ENCODE results near the gene RAMP1. TPM values are rescaled to one million over a fixed set of nuclear protein-coding genes. Genes with fewer than 3 reads are reported as not detected.

Gene RAMP1
- total RNA-seq, 1 donor from 2014 or later = 9.1 TPM

GRCh38 chr2:237868631-237869342 is 9.4 kb downstream of the RAMP1 start:
- Mint-ChIP-seq H3K27ac (ENCODE audit: unreplicated experiment) (peak overlapping the region; percentile 4), H3K4me3 (ENCODE audit: unreplicated experiment) (no peak overlapping the region), H3K27me3 (ENCODE audit: low read depth, unreplicated experiment) (no peaks in the 10 kb centered on the region), H3K9me3 (ENCODE audit: unreplicated experiment) (no peaks in the 10 kb centered on the region), H3K36me3 (ENCODE audit: low read depth, unreplicated experiment) (no peaks in the 10 kb centered on the region), H3K4me1 (ENCODE audit: low read depth, unreplicated experiment) (peaks cover 51% of the 10 kb centered on the region)
- FAIRE-seq (no peak), DNase-seq (ENCODE audit: low read depth) (peak; percentile 73)
- H3K9me3 ChIP-seq (ENCODE audit: insufficient read depth, low read depth, low read length) = no peaks in the 10 kb centered on the region
- H3K36me3 ChIP-seq (ENCODE audit: insufficient read depth, low read length) = no peaks in the 10 kb centered on the region
- H3K27me3 ChIP-seq (ENCODE audit: insufficient read depth, low read length) = no peaks in the 10 kb centered on the region
- no peak for TF ChIP-seq CTCF (IDR thresholded peaks at IDR 0.05; ENCODE audit: insufficient read depth, low read depth, low read length)
- TF ChIP-seq EZH2 (IDR thresholded peaks at IDR 0.05; ENCODE audit: insufficient read depth, low read length) = no peak
- H3K4me2 ChIP-seq (ENCODE audit: low read length) = no peak overlapping the region
- peaks cover 34% of the 10 kb centered on the region for H3K4me1 ChIP-seq (ENCODE audit: insufficient read depth, low read length)
- H3K79me2 ChIP-seq (ENCODE audit: insufficient read depth, low read length) = peaks cover 6% of the 10 kb centered on the region
- no peak overlapping the region for H3K4me3 ChIP-seq (ENCODE audit: insufficient read depth, low read depth, low read length)
- no peaks in the 10 kb centered on the region for H4K20me1 ChIP-seq (ENCODE audit: insufficient read depth, low read length)
- no peak overlapping the region for H2AFZ ChIP-seq (ENCODE audit: low read depth, low read length)
- no peak overlapping the region for H3K9ac ChIP-seq (ENCODE audit: low read length)
- H3K27ac ChIP-seq (ENCODE audit: low read depth, low read length) = no peak overlapping the region

- Histone ChIP-seq H2AFZ (ENCODE audit: low read depth, low read length) (no peak overlapping the region), H4K20me1 (ENCODE audit: insufficient read depth, low read length) (no peaks in the 10 kb centered on the region), H3K27ac (ENCODE audit: low read depth, low read length) (no peak overlapping the region), H3K4me1 (ENCODE audit: insufficient read depth, low read length) (peaks cover 36% of the 10 kb centered on the region), H3K4me3 (ENCODE audit: insufficient read depth, low read depth, low read length) (no peak overlapping the region), H3K36me3 (ENCODE audit: insufficient read depth, low read length) (no peaks in the 10 kb centered on the region), H3K9me3 (ENCODE audit: insufficient read depth, low read depth, low read length) (no peaks in the 10 kb centered on the region), H3K79me2 (ENCODE audit: insufficient read depth, low read length) (peaks cover 6% of the 10 kb centered on the region), H3K4me2 (ENCODE audit: low read length) (no peak overlapping the region), H3K27me3 (ENCODE audit: insufficient read depth, low read length) (no peaks in the 10 kb centered on the region), H3K9ac (ENCODE audit: low read length) (no peak overlapping the region)
- Mint-ChIP-seq H3K9me3 (ENCODE audit: unreplicated experiment) (no peaks in the 10 kb centered on the region), H3K27ac (ENCODE audit: unreplicated experiment) (no peak overlapping the region), H3K4me1 (ENCODE audit: low read depth, unreplicated experiment) (peaks cover 49% of the 10 kb centered on the region), H3K36me3 (ENCODE audit: low read depth, unreplicated experiment) (no peaks in the 10 kb centered on the region), H3K4me3 (ENCODE audit: unreplicated experiment) (no peak overlapping the region), H3K27me3 (ENCODE audit: low read depth, unreplicated experiment) (no peaks in the 10 kb centered on the region)
- TF ChIP-seq EZH2 (IDR thresholded peaks at IDR 0.05; ENCODE audit: insufficient read depth, low read length) = no peak
- no peak for TF ChIP-seq CTCF (IDR thresholded peaks at IDR 0.05; ENCODE audit: insufficient read depth, low read depth, low read length)
- no peak for DNase-seq (ENCODE audit: low read depth)
- FAIRE-seq = no peak
Measured at GRCh38 chr2:237869343-237870102, 10.1 kb downstream of the RAMP1 start.
